Karpas-422 (cell line): Measurements from ENCODE around the gene RABGAP1L. TPM values are rescaled to one million over a fixed set of nuclear protein-coding genes. Genes with fewer than 3 reads are reported as not detected.
"Not testable (repeated sequence)": the region's sequence is repeated elsewhere in the genome, so short reads cannot be mapped to it uniquely, and the experiment has no call there.

Source experiments
- DNase-seq: peaks from one replicate; pipeline ENCODE4 v3.0.0-alpha.2; 2015
- H2AFZ ChIP-seq: fragments of 200-600 bp; sonication (generic); 2 replicates; pipeline ENCODE4 v1.6.1; 2014; ENCODE audit warnings: antibody characterized with exemption, low read length, mixed read lengths
- H3K27ac ChIP-seq: fragments of 200-600 bp; sonication (generic); 2 replicates; pipeline ENCODE4 v1.5.1; 2014; ENCODE audit warnings: mild to moderate bottlenecking, low read length, moderate library complexity
- H3K27me3 ChIP-seq: fragments of 200-600 bp; sonication (generic); 2 replicates; pipeline ENCODE4 v1.6.1; 2014; ENCODE audit warnings: low read length, mixed read lengths
- H3K36me3 ChIP-seq: fragments of 200-600 bp; sonication (generic); 2 replicates; pipeline ENCODE4 v1.6.1; 2014; ENCODE audit warnings: low read length, mixed read lengths; ENCODE audit not compliant: insufficient read depth
- H3K4me1 ChIP-seq: fragments of 200-600 bp; sonication (generic); 2 replicates; pipeline ENCODE4 v1.6.1; 2014; ENCODE audit warnings: mild to moderate bottlenecking, low read length, mixed read lengths
- H3K4me2 ChIP-seq: fragments of 200-600 bp; sonication (generic); 2 replicates; pipeline ENCODE4 v1.6.1; 2014; ENCODE audit warnings: low read length, low read depth, mild to moderate bottlenecking; ENCODE audit not compliant: poor library complexity, severe bottlenecking
- H3K4me3 ChIP-seq: fragments of 200-600 bp; sonication (generic); 2 replicates; pipeline ENCODE4 v1.5.1; 2014; ENCODE audit warnings: mild to moderate bottlenecking, antibody characterized with exemption, low read length, mixed read lengths
- H3K79me2 ChIP-seq: fragments of 200-600 bp; sonication (generic); 2 replicates; pipeline ENCODE4 v1.6.1; 2014; ENCODE audit warnings: mild to moderate bottlenecking, low read length, mixed read lengths
- H3K9ac ChIP-seq: fragments of 200-600 bp; sonication (generic); 2 replicates; pipeline ENCODE4 v1.6.0; 2014; ENCODE audit warnings: low read length
- H3K9me2 ChIP-seq: fragments of 200-600 bp; sonication (generic), shearing (Covaris generic); replicated peaks from 2 replicates; pipeline ENCODE4 v1.6.0; 2014; ENCODE audit warnings: mild to moderate bottlenecking, low read length, moderate library complexity; ENCODE audit not compliant: insufficient read depth
- H3K9me3 ChIP-seq: fragments of 300-700, 200-600 bp; sonication (generic); 2 replicates; pipeline ENCODE4 v1.6.1; 2014; ENCODE audit warnings: low read length, mixed read lengths
- H4K20me1 ChIP-seq: fragments of 200-600 bp; sonication (generic); 2 replicates; pipeline ENCODE4 v1.6.1; 2014; ENCODE audit warnings: mild to moderate bottlenecking, antibody characterized with exemption, low read length, low read depth; ENCODE audit not compliant: insufficient read depth
- total RNA-seq: library from RNA; depleted of rRNA; stranded (reverse); fragments of >200 nt; shearing (Covaris generic); gene quantifications from 2 replicates; pipeline ENCODE4 v1.2.3, GENCODE V29; 2014; ENCODE audit warnings: low replicate concordance

The RABGAP1L gene
- total RNA-seq, 1 experiment from 2014 or later = 28.9 TPM

DNA sequence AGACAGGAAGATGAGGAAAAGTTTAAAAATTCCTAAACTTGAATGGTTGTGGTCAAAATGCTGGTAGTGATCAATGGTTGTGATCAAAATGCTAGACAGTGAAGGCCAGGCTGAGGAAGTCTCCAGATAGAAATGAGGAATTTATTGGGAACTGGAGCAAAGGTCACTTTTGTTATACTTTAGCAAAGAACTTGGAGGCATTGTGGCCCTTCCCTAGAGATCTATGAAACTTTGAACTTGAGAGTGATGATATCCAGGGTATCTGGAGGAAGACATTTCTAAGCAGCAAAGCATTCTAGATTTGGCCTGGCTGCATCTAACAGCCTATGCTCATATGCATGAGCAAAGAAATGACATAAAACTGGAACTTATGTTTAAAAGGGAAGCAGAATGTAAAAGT is 35.5 kb upstream of the RABGAP1L start:
- no peaks in the 10 kb centered on the region for H3K4me1 ChIP-seq
- DNase-seq = no peak
- no peak overlapping the region for H3K4me3 ChIP-seq
- H3K36me3 ChIP-seq = no peaks in the 10 kb centered on the region
- H3K27me3 ChIP-seq = no peaks in the 10 kb centered on the region
- H3K4me2 ChIP-seq = no peak overlapping the region
- H2AFZ ChIP-seq = no peak overlapping the region
- H3K9me3 ChIP-seq = no peaks in the 10 kb centered on the region
- no peak overlapping the region for H3K27ac ChIP-seq
- no peaks in the 10 kb centered on the region for H4K20me1 ChIP-seq
- H3K9me2 ChIP-seq = no peaks in the 10 kb centered on the region
- H3K79me2 ChIP-seq = no peaks in the 10 kb centered on the region
- H3K9ac ChIP-seq = no peak overlapping the region

DNA sequence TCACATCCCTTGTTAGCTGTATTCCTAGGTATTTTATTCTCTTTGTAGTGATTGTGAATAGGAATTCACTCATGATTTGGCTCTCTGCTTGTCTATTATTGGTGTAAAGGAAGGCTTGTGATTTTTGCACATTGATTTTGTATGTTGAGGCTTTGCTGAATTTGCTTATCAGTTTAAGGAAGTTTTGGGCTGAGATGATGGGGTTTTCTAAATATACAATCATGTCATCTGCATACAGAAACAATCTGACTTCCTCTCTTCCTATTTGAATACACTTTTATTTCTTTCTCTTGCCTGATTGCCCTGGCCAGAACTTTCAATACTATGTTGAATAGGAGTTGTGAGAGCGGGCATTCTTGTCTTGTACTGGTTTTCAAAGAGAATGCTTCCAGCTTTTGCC is 32.1 kb upstream of the RABGAP1L start:
- not testable (repeated sequence) for H3K9me3 ChIP-seq, H3K4me2 ChIP-seq, H4K20me1 ChIP-seq, H3K27me3 ChIP-seq, H3K27ac ChIP-seq, H3K4me3 ChIP-seq, H3K79me2 ChIP-seq, H3K4me1 ChIP-seq, H2AFZ ChIP-seq, H3K9ac ChIP-seq, H3K36me3 ChIP-seq, H3K9me2 ChIP-seq, DNase-seq

DNA sequence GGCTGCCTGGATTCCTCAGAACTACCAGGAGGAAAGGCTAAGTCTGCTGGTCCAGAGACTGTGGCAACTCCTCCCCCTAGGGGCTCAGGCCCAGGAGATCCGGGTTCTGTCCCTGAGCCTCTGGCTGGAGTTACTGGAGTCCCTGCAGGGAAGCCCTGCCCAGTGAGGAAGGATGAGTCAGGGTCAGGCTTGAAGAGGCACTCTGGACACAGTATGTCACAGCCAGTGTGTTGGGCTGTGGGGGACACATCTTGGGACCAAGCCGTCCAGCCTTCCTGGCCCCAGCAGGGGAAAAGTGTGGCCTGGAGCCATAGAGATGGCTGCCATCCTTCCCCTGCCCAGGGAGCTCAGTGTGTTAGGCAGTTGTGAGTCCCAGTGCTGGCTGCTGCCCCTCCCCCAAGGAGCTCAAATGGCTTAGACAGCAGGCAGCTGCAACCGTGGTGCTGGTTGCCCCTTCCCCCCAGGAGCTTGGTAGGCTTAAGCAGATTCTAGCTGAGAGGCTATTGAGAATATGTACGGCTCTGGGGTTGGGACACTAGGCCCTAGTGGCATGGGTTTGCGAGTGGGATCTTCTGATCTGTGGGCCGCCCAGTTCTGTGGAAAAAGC is 28.2 kb upstream of the RABGAP1L start:
- no peaks in the 10 kb centered on the region for H4K20me1 ChIP-seq
- no peaks in the 10 kb centered on the region for H3K36me3 ChIP-seq
- no peaks in the 10 kb centered on the region for H3K27me3 ChIP-seq
- no peaks in the 10 kb centered on the region for H3K9me2 ChIP-seq
- H2AFZ ChIP-seq = no peak overlapping the region
- no peak overlapping the region for H3K4me3 ChIP-seq
- H3K4me2 ChIP-seq = no peak overlapping the region
- H3K4me1 ChIP-seq = peaks cover 5% of the 10 kb centered on the region
- no peak for DNase-seq
- H3K9ac ChIP-seq = no peak overlapping the region
- H3K79me2 ChIP-seq = no peaks in the 10 kb centered on the region
- no peaks in the 10 kb centered on the region for H3K9me3 ChIP-seq
- no peak overlapping the region for H3K27ac ChIP-seq

DNA sequence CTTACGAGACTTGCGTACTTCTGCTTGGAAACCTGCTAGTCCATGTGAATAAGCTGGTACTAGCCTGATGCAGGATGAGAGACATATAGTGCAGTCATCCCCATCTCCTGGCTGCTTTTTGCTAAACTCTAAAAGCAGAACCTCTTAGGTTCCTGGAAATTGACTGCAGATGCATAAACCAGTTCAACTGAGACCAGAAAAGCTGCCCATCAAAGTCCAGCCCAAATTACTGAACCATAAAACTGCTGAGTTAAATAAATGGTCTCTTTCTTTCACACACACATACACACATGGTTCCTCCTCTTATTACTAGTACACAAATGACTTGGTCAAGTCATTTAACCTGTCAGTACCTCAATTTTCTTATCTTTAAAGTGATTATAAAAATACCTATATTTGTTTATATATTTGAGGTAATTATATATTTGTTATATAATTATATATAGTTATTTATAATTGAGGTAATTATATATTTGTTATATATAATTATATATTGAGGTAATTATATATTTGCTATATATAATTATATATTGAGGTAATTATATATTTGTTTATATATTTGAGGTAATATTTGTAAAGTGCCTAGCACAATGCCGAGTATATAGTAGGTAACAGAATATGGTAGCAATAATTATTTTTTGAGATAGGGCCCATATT is 25.2 kb upstream of the RABGAP1L start:
- H3K4me3 ChIP-seq = no peak overlapping the region
- no peak overlapping the region for H2AFZ ChIP-seq
- H3K4me2 ChIP-seq = no peak overlapping the region
- no peak overlapping the region for H3K27ac ChIP-seq
- H3K27me3 ChIP-seq = no peaks in the 10 kb centered on the region
- no peaks in the 10 kb centered on the region for H3K79me2 ChIP-seq
- DNase-seq = peak; percentile 62
- no peak overlapping the region for H3K9ac ChIP-seq
- no peaks in the 10 kb centered on the region for H4K20me1 ChIP-seq
- H3K9me2 ChIP-seq = no peaks in the 10 kb centered on the region
- no peaks in the 10 kb centered on the region for H3K36me3 ChIP-seq
- peaks cover 8% of the 10 kb centered on the region for H3K4me1 ChIP-seq
- H3K9me3 ChIP-seq = no peaks in the 10 kb centered on the region

DNA sequence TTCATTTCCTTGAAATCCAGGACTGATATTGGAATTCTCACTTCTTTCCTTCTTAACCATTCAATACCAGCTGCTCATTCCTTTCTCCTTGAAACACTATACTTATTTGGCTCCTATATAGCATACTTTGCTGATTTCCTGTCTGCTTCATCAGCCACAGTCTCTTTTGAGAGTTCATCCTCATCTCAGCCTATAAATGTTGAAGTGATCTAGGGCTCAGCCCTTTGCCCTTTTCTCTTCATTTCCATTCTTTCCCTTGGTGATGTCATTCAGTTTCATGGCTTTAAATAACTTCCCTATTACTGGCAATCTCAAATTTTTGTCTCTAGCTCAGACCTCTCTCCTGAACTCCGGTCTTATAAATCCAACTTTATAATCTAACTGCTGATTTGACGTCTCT is 24.1 kb upstream of the RABGAP1L start:
- Histone ChIP-seq H3K4me2 (no peak overlapping the region), H3K9ac (no peak overlapping the region), H3K27me3 (no peaks in the 10 kb centered on the region), H3K27ac (no peak overlapping the region), H2AFZ (no peak overlapping the region), H3K4me1 (peaks cover 8% of the 10 kb centered on the region), H3K9me3 (no peaks in the 10 kb centered on the region), H3K79me2 (no peaks in the 10 kb centered on the region), H3K9me2 (no peaks in the 10 kb centered on the region), H4K20me1 (no peaks in the 10 kb centered on the region), H3K4me3 (no peak overlapping the region), H3K36me3 (no peaks in the 10 kb centered on the region)
- DNase-seq = no peak

DNA sequence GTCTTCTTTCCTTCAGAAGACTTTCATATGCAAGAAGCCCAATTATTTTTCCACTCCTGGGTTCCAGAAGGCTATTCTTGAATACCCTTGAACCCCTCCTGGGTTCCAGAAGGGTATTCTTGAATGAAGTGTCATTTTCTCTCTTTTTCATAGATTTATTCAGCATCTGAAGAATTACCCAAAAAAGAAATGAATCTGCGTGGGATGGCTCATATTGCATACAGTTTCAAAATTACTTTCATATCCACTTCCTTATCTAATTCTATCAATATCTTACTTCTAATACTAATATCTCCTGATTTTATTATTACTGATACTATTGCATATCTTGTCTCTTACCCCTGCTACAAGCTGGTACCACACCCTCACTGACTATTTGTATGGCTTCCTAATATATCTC is 22.6 kb upstream of the RABGAP1L start:
- Histone ChIP-seq H3K27ac (no peak overlapping the region), H3K4me2 (no peak overlapping the region)

DNA sequence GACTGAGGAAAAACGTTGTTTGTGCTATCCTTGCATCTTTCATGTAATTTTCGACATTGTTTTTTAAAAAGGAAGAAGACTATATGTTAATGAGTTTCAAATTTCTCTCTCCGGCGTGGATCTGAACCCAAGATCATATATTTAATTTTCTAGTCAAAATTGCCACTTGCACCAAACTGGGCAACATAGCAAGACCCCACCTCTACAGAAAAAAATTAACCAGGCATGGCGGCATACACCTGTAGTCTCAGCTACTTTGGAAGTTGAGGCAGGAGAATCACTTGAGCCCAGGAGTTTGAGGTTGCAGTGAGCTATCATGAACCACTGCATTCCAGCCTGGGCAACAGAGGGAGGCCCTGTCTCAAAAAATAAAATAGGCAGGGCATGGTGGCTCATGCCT is 16.5 kb upstream of the RABGAP1L start:
- Histone ChIP-seq H3K9ac (no peak overlapping the region), H3K9me2 (no peaks in the 10 kb centered on the region), H3K27me3 (no peaks in the 10 kb centered on the region), H3K79me2 (no peaks in the 10 kb centered on the region), H3K4me3 (no peak overlapping the region), H3K4me1 (no peaks in the 10 kb centered on the region), H3K9me3 (no peaks in the 10 kb centered on the region), H4K20me1 (no peaks in the 10 kb centered on the region), H3K4me2 (no peak overlapping the region), H3K27ac (no peak overlapping the region), H2AFZ (no peak overlapping the region), H3K36me3 (no peaks in the 10 kb centered on the region)
- DNase-seq = no peak

More for the DNA sequence above, 22.6 kb upstream of the RABGAP1L start:
- Histone ChIP-seq H4K20me1 (no peaks in the 10 kb centered on the region), H3K36me3 (no peaks in the 10 kb centered on the region), H3K4me3 (no peak overlapping the region), H3K4me1 (peaks cover 8% of the 10 kb centered on the region), H3K79me2 (no peaks in the 10 kb centered on the region), H3K9me2 (no peaks in the 10 kb centered on the region), H2AFZ (no peak overlapping the region), H3K9ac (no peak overlapping the region), H3K27me3 (no peaks in the 10 kb centered on the region), H3K9me3 (no peaks in the 10 kb centered on the region)
- DNase-seq = no peak

DNA sequence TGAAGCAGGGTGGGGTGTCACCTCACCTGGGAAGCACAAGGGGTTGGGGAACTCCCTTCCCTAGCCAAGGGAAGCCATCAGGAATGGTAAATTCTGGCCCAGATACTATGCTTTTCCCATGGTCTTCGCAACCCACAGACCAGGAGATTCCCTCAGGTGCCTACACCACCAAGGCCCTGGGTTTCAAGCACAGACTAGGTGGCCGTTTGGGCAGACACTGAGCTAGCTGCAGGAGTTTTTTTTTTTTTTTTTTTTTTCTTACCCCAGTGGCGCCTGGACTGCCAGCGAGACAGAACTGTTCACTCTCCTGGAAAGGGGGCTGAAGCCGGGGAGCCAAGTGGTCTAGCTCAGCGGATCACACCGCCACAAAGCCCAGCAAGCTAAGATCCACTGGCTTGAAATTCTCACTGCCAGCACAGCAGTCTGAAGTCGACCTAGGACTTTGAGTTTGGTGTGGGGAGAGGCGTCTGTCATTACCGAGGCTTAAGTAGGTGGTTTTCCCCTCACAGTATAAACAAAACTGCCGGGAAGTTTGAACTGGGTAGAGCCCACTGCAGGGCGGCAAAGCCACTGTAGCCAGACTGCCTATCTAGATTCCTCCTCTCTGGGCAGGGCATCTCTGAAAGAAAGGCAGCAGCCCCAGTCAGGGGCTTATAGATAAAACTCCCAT is 15.5 kb upstream of the RABGAP1L start:
- H3K79me2 ChIP-seq, H3K4me3 ChIP-seq, H3K9ac ChIP-seq, H3K27ac ChIP-seq, H3K4me2 ChIP-seq, H3K9me3 ChIP-seq, H3K9me2 ChIP-seq, DNase-seq, H2AFZ ChIP-seq, H4K20me1 ChIP-seq, H3K4me1 ChIP-seq, H3K36me3 ChIP-seq, H3K27me3 ChIP-seq: not testable (repeated sequence)
